Ishikawa (cell line): ENCODE measurements around the gene PTPN1.

Experiments
- EP300 ChIP-seq: IDR thresholded peaks from 2 replicates; pipeline ENCODE4 v1.6.1; 2012; ENCODE audit warnings: borderline replicate concordance
- NFIC ChIP-seq: IDR thresholded peaks from 2 replicates; pipeline ENCODE4 v1.6.1; 2012
- RAD21 ChIP-seq: IDR thresholded peaks from 2 replicates; pipeline ENCODE4 v1.6.1; 2012; ENCODE audit warnings: low read depth
- TAF1 ChIP-seq: IDR thresholded peaks from 2 replicates; pipeline ENCODE4 v1.6.1; 2012; ENCODE audit warnings: low read depth, mild to moderate bottlenecking
- TCF12 ChIP-seq: IDR thresholded peaks from 2 replicates; pipeline ENCODE4 v1.6.1; 2012; ENCODE audit warnings: low read depth
- YY1 ChIP-seq: IDR thresholded peaks from 2 replicates; pipeline ENCODE4 v1.6.1; 2012; ENCODE audit warnings: low read depth
- ZBTB7A ChIP-seq: IDR thresholded peaks from 2 replicates; pipeline ENCODE4 v1.6.1; 2012; ENCODE audit warnings: low read depth

DNA sequence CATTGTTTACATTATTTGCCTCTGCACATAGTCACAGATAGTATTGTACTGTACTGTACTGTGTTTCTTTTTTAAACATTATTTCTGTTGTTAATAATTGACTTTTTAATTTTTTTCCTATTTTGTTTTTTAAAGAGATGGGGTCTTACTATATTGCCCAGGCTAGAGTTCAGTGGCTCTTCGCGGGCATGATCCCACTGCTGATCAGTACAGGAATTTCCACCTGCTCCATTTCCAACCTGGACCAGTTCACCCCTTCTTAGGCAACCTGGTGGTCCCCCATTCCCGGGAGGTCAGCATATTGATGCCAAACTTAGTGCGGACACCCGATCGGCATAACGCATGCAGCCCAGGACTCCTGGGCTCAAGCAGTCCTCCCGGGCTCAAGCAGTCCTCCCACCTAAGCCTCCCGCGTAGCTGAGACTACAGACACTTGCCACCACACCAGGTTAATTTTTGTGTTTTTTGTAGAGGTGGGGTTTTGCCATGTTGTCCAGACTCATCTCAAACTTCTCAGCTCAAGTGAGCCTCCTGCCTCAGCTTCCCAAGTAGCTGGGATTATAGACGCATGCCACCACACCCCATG, 47.5 kb downstream of the PTPN1 start:
- TF ChIP-seq ZBTB7A (no peak), YY1 (no peak), TCF12 (no peak), RAD21 (no peak), NFIC (no peak), TAF1 (no peak), EP300 (no peak)
